Measurements from ENCODE around the gene ADGRG3. TPM values are rescaled to one million over a fixed set of nuclear protein-coding genes. Genes with fewer than 3 reads are reported as not detected.

Gene ADGRG3
- total and polyA plus RNA-seq, 2 of the 8 experiments (the other 6 are each of a cell fraction or from before 2014, with no cell fraction given) = 0.28 to 0.98 TPM

GRCh38 chr16:57633383-57634064 is 34.6 kb upstream of the ADGRG3 start (continued):
- TF ChIP-seq TAF1 (IDR thresholded peaks at IDR 0.05; ENCODE audit: low read depth, low read length) = no peak
- no peak for TF ChIP-seq CBX8 (IDR thresholded peaks at IDR 0.05; ENCODE audit: borderline replicate concordance, low read depth, low read length)
- no peak for TF ChIP-seq YY1 (IDR thresholded peaks at IDR 0.05; ENCODE audit: low read depth, low read length)
- no peak for TF ChIP-seq SRF (IDR thresholded peaks at IDR 0.05; ENCODE audit: low read depth, low read length)
- TF ChIP-seq TEAD4 (IDR thresholded peaks at IDR 0.05; ENCODE audit: low read depth, low read length) = no peak
- no peak for TF ChIP-seq CHD7 (IDR thresholded peaks at IDR 0.05; ENCODE audit: insufficient replicate concordance, low read length)
